KBM-7 (cell line): ENCODE data around the gene ANK2.

ENCODE experiments used
- DNase-seq: peaks from one replicate; pipeline ENCODE4 v3.0.0-alpha.2; 2015
- in situ Hi-C: fragments of 300-500 bp; cut with MboI; formaldehyde crosslinking; loops from 2 replicates; pipeline ENCODE4 v1.14.3; 2020; ENCODE audit warnings: low sequenced_read_pairs, low pct_unique_long_range_greater_than_20kb, mixed read lengths

ANK2 gene

DNA sequence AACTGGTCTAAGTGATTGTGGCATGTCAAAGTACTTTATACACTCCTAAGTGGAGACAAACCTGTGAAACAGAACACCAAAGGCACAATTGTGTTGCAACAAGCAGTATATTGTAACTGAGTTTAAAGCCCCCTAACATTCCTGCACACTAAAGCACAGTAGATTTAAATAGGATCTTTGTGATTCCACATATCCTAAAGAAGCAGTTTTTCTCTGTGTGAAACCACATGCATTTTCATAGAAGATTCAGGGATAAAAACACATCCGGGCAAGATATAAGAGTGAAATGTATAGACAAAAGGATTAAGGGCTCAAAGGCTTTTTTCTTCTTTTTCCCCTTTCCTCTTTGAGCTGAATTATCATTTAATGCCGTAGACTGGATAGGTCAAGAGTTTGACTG, 82.2 kb downstream of the ANK2 start:
- DNase-seq = no peak
- in situ Hi-C loops = no loop called here

GRCh38 chr4:113141901-113142346, 92.5 kb downstream of the ANK2 start:
- in situ Hi-C loops = no loop called here
- DNase-seq = no peak

DNA sequence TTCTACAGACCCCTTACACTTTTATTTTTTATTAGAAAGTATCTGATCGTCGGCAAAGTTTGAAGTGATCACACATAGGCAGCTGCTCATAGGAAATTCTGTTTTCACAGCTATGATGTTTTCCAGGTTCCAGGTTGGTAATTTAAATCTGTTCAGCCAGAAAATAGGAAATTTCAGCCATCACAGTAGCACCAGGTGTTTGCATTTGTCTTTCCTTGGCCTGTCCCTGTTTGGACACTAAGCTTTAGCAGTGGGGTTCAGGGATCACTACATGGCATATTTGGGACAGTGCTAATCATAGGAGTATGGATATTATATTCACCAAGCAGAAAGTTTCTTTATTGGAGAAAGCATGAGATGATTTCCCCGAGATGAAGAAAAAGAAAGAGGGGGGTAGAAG, 92.9 kb downstream of the ANK2 start:
- in situ Hi-C loops = no loop called here
- DNase-seq = no peak

DNA sequence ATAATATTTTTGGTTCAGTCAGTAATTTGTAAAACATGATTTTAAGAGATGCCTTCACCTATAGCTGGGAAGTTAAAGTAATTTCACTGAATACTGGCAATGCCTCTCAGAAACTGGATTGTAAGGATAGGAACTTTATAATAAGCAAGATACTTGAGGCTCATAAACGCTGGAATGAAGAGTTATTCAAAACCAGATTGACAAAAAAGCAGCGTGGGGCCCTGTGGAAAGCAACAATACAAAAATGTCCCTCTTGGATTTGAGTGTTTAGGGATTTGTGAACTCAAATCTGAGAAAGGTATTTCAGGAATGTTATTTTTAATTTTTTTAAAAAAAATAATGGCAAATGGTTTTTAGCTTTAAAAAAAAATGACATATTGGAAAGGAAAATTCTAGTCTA, 94.6 kb downstream of the ANK2 start:
- DNase-seq = no peak
- in situ Hi-C loops = no loop called here

DNA sequence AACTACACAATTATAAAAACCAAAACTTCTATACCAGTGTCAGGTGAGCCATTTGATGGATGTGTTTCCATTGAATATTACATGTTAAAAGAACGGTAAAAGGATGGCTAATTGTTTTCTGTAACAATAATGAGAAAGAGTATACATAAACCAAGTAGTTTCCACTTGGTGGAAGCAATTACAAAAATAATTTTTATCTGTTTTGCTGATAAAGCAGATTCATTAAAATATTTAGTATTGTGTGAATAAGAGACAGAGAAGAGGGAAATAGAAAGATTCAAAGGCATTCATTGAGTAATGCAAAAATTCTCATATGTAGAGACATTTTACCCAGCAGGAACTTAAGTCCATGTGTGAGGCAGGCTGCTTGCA, 95.7 kb downstream of the ANK2 start:
- in situ Hi-C loops = no loop called here
- DNase-seq = no peak

GRCh38 chr4:113145519-113146291, 96.3 kb downstream of the ANK2 start:
- in situ Hi-C loops = no loop called here
- peak; percentile 0 for DNase-seq

DNA sequence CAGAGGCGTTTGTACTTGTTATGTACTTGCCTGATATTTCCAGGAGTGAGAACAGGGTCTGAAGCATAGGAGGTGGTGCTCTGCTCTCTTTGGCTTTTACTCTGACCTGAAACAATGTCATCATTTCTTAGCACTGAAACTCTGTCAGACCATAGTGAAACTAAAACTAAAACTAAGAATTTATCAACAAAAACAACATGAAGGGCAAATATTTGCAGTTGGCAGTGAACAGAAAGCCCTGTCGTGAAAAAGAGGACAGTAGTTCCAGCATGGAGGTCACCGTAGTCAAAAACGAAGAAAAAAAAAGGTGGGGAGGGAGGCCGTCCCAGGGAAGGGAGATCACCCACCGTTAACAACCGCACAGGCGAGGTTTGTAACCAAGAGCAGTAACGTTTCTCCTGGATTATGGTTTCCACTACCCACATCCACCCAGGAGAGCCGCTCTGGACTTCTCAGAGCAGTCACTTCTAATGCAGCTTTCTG, 97.5 kb downstream of the ANK2 start:
- no peak for DNase-seq
- in situ Hi-C loops = no loop called here

DNA sequence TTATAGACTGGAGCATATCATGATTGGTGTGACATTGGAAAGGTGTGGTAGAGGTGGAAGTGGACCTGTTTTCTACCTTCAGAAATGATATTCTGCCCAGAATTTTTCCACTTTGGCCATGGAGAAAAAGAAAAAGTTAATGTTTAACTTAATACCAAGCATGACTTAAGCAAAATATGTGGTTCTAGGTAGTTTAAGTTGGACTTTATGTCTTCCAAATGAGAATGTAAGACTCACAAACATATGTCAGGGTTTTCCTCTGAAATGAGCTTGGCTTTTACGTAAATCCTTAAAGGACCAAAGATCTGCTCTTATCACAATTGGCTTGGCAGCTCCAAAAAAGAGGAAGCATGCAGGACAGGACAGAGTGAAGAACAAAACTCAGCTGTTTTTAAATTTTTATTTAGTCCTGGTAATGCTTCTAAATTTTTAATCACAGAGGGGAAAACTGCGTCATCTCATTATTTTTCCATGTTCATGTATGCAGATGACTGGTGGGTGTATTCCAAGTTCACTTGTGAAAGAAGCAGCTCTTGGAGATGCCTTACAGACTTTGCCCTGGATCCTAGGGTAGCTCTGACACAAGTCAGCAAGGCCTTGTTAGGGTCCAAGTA, 98.2 kb downstream of the ANK2 start:
- in situ Hi-C loops = no loop called here
- no peak for DNase-seq

DNA sequence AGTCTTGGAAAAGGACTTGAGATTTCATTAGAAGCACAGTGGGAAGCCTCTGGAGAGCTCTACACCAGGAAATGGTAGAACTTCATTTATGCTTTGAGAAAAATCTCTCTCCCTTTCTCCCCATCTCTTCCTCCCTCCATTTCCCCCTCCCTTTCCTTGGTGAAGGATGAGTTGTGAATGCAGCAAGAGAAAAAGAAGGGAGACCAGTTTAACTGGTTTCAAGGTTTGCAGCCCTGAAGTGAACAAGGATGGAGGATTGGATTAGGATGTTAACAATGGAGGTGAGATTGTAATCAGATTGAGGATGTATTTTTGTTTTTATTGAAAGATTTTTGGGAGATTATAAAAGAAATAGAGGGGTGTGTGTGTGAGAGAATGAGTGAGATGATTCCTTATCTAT, 99.5 kb downstream of the ANK2 start:
- in situ Hi-C loops = no loop called here
- no peak for DNase-seq

- in situ Hi-C loops = no loop called here
- no peak for DNase-seq
Measured at GRCh38 chr4:113153529-113154101, 104.2 kb downstream of the ANK2 start.

- in situ Hi-C loops = no loop called here
- no peak for DNase-seq
Measured at GRCh38 chr4:113154281-113154680, 104.8 kb downstream of the ANK2 start.

GRCh38 chr4:113157086-113157857, 107.8 kb downstream of the ANK2 start:
- in situ Hi-C loops = no loop called here
- no peak for DNase-seq

- DNase-seq = no peak
- in situ Hi-C loops = no loop called here
Measured at GRCh38 chr4:113159942-113160545, 110.6 kb downstream of the ANK2 start.

DNA sequence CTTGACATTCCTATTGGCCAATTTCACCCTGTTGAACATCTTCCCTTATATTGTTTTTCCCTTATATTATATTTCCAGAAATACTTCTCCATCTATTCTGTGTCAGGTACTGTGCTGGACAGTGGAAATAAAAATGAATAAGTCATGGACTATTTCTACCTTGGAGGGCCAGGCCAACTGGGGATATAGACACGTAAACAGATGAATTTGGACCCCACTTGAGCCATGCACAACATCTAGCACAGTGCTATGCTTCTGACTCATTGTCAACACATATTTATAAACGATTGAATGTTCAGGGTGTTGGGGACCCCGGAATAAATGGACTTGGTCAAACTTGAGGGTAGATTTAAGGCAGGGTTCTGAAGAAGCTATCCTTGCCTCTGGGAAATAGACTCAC, 111.1 kb downstream of the ANK2 start:
- DNase-seq = no peak
- in situ Hi-C loops = no loop called here

DNA sequence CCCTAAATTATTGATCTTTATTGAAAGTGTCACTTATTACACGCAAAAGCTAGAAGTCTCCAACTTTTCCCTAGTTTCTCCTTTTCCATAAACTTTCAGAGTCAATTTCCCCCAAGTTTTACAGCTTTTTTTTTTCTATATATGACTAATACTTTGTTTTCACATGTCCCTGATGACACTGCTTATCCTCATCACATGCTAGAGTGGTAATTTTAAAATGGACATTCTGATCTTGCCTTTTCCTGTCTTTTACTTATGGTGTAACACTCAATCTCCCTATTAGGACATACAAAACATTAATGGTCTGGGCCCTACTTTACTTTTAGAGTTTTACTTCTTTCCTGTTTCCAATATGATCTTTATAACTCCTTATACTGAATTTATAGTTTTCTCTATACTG, 112.6 kb downstream of the ANK2 start:
- in situ Hi-C loops = no loop called here
- no peak for DNase-seq

DNA sequence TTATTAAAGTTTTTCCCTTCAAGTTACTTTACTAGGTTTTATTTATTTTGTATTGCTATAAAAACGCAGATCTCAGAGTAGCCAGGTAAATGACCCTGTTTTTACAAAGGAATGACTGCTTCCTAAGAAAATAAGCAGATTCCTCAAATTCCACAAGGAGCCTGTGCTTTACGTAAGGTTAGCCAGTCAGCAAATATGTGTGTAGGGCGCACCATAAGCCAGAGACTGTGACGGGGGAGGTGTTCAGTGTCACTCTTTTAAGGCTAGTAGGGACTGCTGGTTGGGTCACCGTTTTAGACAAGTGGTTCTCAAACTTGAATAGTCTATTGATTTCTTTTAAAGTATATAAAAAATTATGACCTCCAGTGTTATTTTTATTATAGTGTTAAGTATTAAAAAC, 119.9 kb downstream of the ANK2 start:
- DNase-seq = no peak
- in situ Hi-C loops = no loop called here

GRCh38 chr4:113170115-113170804, 120.8 kb downstream of the ANK2 start:
- no peak for DNase-seq
- in situ Hi-C loops = no loop called here

- in situ Hi-C loops = no loop called here
- no peak for DNase-seq
Measured at GRCh38 chr4:113170805-113171468, 121.5 kb downstream of the ANK2 start.
